HG02759 (cell line): ENCODE results near the gene FIBCD1.

Source experiments
- ATAC-seq: cut with Tn5 transposase; IDR thresholded peaks from one replicate; pipeline ENCODE4 v1.9.1; 2021; ENCODE audit warnings: mild to moderate bottlenecking, moderate library complexity; ENCODE audit not compliant: unreplicated experiment

FIBCD1 gene, protein sequence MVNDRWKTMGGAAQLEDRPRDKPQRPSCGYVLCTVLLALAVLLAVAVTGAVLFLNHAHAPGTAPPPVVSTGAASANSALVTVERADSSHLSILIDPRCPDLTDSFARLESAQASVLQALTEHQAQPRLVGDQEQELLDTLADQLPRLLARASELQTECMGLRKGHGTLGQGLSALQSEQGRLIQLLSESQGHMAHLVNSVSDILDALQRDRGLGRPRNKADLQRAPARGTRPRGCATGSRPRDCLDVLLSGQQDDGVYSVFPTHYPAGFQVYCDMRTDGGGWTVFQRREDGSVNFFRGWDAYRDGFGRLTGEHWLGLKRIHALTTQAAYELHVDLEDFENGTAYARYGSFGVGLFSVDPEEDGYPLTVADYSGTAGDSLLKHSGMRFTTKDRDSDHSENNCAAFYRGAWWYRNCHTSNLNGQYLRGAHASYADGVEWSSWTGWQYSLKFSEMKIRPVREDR

GRCh38 chr9:130938652-130939404, at the start of gene FIBCD1:
TSS of gene FIBCD1 (minus strand) at chr9:130939247. CDS start at chr9:130938607, 640 bp downstream.
- no peak for ATAC-seq

GRCh38 chr9:130988400-130988747, 49.3 kb upstream of the FIBCD1 start:
- ATAC-seq = no peak

DNA sequence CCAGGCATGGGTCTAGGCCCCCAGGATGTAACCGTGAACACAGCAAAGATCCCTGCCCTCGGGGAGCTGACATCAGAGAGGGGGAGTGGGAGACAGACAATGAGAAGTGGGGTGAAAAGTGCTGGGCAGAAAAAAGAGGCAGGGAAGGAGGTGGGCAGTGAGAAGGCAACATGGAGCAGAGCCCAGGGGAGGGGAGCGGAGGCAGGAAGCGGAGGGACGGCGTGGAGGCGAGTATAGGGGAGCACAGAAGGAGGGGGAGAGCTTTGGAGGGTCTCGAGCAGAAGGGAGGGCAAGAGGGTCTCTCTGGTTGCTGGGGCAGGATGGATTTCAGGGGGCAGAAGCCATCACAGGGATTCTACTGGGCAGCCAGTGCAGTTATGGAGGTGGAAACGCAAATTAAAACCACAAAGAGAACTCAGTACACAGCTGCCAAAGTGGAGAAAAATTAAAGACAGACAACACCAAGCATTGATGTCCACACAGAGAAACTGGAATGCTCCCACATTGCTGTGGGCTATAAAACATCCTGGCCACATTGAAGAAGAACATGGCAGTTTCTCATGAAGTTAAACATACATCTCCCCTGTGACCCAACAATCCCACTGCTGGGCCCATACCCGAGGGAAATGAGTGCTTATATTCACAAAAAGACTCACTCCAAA, 48.8 kb upstream of the FIBCD1 start:
- no peak for ATAC-seq

GRCh38 chr9:130987054-130987453, 48.0 kb upstream of the FIBCD1 start:
- no peak for ATAC-seq

DNA sequence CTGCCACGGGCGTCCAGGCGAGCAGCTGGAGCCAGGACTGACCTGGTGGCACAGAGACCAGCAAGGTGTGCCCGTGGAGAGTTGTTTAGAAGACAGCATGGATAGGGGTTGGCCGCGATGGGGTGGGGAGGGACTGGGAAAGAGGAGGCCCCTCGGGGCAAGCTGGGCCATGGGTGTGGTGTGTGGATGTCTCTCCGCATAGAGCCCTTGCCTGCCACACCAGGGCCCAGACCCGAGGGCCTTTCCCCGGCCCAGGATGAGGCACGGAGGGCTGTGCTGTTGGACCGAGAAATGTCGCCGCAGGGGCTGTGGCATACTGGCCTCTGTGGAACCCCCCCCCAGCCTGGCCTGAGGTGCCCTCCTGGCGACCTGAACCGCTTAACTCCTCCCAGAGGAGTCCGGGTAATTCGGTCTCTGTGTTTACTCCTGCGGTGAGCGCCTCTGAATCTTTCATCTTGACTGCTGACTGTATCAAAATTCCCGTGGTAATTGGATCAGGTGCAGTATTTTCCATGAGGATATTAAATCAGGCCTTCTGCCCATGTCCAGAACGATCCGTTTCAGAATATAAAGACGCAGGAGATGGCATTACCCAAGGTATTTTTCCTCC, 47.4 kb upstream of the FIBCD1 start:
- ATAC-seq = no peak

- no peak for ATAC-seq
Measured at GRCh38 chr9:130985606-130986162, 46.6 kb upstream of the FIBCD1 start.

GRCh38 chr9:130985029-130985428, 46.0 kb upstream of the FIBCD1 start:
- no peak for ATAC-seq

- no peak for ATAC-seq
Measured at GRCh38 chr9:130984521-130984920, 45.5 kb upstream of the FIBCD1 start.

- ATAC-seq = no peak
Measured at GRCh38 chr9:130983970-130984369, 44.9 kb upstream of the FIBCD1 start.

- ATAC-seq = no peak
Measured at GRCh38 chr9:130983359-130983670, 44.3 kb upstream of the FIBCD1 start.

- no peak for ATAC-seq
Measured at GRCh38 chr9:130982636-130983358, 43.8 kb upstream of the FIBCD1 start.

DNA sequence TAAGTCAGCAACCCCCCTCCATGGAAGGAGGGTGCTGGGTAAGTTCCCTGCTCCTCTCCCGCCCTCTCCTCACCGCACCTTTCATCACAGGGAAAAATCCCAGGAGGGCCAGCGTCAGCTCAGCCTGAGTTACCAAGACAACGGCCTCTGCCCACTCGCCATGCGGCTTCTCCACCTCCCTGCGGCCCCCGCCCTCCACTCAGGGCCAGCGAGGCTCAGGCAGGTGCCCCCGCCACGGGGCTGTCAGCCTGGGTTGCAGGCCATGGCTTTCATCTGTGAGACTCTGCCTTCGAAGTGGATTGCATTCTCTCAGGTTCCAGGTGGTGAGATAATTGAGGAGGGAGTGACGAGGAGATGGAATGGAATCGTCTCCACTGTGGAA, 42.7 kb upstream of the FIBCD1 start:
- no peak for ATAC-seq

GRCh38 chr9:130981002-130981755, 42.1 kb upstream of the FIBCD1 start:
- no peak for ATAC-seq

GRCh38 chr9:130980526-130980925, 41.5 kb upstream of the FIBCD1 start:
- ATAC-seq = no peak

- no peak for ATAC-seq
Measured at GRCh38 chr9:130979591-130980385, 40.7 kb upstream of the FIBCD1 start.

GRCh38 chr9:130977811-130978221, 38.8 kb upstream of the FIBCD1 start:
- ATAC-seq = no peak

DNA sequence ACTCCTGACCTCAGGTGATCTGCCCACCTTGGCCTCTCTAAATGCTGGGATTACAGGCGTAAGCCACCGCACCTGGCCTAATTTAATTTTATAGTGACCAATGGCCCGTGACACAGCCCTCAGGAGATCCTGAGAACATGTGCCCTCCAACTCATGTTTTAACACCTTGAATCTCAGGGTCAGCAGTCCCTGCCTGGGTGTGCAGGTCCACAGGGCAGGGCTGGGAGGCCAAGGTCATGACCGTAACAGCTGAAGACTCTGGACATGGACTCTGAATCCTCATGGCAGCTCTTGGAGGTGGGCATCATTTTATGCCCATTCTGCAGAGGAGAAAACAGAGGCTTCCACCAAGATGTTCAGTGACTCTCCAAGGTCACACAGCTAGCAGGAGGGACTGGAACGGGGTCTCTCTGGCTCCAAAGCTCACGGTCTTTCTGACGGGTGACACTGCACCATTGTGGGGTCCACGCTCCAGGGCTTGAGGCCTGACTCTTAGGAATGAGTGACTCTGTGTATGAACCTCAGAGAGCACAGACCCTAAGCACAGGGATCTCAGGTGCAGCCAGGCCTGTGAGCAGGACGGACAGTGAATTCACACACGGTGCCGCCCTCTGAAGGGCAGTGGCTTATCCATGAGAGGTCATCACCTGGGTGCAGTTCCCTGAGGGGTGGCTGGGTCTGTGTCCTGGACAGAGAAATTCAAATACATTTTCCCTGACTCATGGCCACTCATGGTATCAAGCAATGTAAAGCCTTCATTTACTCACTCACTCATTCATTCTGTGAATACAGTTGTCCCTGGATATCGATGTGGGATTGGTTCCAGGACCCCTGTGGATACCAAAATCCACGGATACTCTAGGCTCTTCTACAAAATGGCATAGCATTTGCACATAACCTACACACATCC, 37.1 kb upstream of the FIBCD1 start:
- ATAC-seq = no peak

GRCh38 chr9:130975156-130975555, 36.1 kb upstream of the FIBCD1 start:
- ATAC-seq = no peak
